Measurements from ENCODE around the gene ZNF17.

Gene ZNF17

DNA sequence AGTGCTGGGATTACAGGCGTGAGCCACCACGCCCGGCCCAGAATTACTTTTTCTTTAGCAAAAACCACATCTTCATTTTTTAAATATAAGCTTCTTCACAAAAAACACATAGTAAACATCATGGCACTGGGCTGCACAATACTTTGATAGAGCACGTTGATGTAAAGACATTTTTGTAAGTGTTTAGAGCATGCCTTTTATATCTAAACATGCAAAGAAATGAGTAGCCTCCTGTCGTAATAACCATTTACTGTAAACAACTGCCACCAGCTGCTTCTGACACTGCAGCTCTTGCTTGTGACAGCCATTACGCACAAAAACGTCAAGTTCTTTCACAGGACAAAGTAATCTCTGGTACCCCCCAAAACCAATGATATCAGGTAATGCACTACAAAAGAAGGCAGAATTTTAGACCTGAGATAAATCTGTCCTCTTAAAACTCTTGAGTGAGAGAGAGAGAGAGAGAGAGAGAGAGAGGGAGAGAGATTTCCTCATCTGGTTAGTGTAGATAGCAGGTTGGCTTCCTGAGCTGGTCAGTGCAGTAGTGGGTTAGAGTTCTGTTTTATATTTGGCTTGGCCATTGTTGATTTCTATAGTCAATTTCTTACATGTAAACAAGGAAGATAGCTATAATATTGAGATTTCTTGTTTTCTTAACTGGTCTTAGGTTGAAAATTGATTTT, 28.0 kb upstream of the ZNF17 start:
- TF ChIP-seq TOX (CRISPR knock-in tag; IDR thresholded peaks at IDR 0.05; ENCODE audit: borderline replicate concordance) (no peak), OSR1 (CRISPR knock-in tag; IDR thresholded peaks at IDR 0.05) (no peak), ZFP3 (CRISPR knock-in tag; IDR thresholded peaks at IDR 0.05) (no peak), ZNF70 (CRISPR knock-in tag; IDR thresholded peaks at IDR 0.05) (no peak), RARB (CRISPR knock-in tag; IDR thresholded peaks at IDR 0.05) (no peak), ZC3H10 (CRISPR knock-in tag; IDR thresholded peaks at IDR 0.05) (no peak), ARNTL (CRISPR knock-in tag; IDR thresholded peaks at IDR 0.05; ENCODE audit: borderline replicate concordance, low read depth) (no peak), PPARA (CRISPR knock-in tag; IDR thresholded peaks at IDR 0.05; ENCODE audit: borderline replicate concordance) (no peak), BACH2 (CRISPR knock-in tag; IDR thresholded peaks at IDR 0.05; ENCODE audit: borderline replicate concordance) (no peak)
- TF ChIP-seq, protein P1, sequence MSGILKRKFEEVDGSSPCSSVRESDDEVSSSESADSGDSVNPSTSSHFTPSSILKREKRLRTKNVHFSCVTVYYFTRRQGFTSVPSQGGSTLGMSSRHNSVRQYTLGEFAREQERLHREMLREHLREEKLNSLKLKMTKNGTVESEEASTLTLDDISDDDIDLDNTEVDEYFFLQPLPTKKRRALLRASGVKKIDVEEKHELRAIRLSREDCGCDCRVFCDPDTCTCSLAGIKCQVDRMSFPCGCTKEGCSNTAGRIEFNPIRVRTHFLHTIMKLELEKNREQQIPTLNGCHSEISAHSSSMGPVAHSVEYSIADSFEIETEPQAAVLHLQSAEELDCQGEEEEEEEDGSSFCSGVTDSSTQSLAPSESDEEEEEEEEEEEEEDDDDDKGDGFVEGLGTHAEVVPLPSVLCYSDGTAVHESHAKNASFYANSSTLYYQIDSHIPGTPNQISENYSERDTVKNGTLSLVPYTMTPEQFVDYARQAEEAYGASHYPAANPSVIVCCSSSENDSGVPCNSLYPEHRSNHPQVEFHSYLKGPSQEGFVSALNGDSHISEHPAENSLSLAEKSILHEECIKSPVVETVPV (CRISPR knock-in tag; IDR thresholded peaks at IDR 0.05): no peak
- TF ChIP-seq, protein P2, sequence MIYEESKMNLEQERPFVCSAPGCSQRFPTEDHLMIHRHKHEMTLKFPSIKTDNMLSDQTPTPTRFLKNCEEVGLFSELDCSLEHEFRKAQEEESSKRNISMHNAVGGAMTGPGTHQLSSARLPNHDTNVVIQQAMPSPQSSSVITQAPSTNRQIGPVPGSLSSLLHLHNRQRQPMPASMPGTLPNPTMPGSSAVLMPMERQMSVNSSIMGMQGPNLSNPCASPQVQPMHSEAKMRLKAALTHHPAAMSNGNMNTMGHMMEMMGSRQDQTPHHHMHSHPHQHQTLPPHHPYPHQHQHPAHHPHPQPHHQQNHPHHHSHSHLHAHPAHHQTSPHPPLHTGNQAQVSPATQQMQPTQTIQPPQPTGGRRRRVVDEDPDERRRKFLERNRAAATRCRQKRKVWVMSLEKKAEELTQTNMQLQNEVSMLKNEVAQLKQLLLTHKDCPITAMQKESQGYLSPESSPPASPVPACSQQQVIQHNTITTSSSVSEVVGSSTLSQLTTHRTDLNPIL (CRISPR knock-in tag; IDR thresholded peaks at IDR 0.05; ENCODE audit: low read depth): no peak
- no peak for ATAC-seq

DNA sequence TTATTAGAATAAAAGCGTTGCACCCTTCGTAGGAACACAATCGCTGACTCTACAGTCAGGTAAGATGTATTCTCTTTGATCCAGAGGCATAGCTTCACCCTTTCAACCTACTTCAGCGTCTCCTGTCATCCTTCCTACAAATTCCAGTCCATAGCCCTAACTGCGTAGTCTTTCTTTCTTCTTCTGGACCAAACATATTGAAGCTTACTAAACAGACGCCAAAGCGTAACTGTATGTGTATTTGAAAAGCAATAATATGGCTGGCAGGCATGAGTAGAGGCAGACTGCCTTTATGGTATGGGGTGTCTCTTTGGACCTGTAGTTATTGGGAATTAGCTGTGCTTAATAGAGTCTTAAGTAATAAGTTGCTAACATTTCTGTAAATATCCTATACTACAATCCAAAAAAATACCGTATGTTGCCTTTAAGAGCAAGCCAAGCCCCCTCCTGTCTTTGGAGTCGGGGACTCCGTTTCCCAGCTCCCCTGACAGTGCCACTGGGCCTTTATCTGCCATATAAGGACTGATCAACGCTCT, 21.7 kb upstream of the ZNF17 start:
- no peak for ATAC-seq
- TF ChIP-seq TOX (CRISPR knock-in tag; IDR thresholded peaks at IDR 0.05; ENCODE audit: borderline replicate concordance) (no peak), CSDC2 (CRISPR knock-in tag; IDR thresholded peaks at IDR 0.05) (no peak), GLIS3 (CRISPR knock-in tag; IDR thresholded peaks at IDR 0.05) (no peak), ISL1 (CRISPR knock-in tag; IDR thresholded peaks at IDR 0.05) (no peak), ZC3H10 (CRISPR knock-in tag; IDR thresholded peaks at IDR 0.05) (no peak), ZFP30 (CRISPR knock-in tag; IDR thresholded peaks at IDR 0.05) (no peak), BACH2 (CRISPR knock-in tag; IDR thresholded peaks at IDR 0.05; ENCODE audit: borderline replicate concordance) (no peak), RARB (CRISPR knock-in tag; IDR thresholded peaks at IDR 0.05) (no peak), ZNF565 (CRISPR knock-in tag; conservative IDR thresholded peaks at IDR 0.05; ENCODE audit: low read depth) (no peak), ESRRG (CRISPR knock-in tag; IDR thresholded peaks at IDR 0.05) (no peak), ZNF8 (CRISPR knock-in tag; IDR thresholded peaks at IDR 0.05) (no peak), PPARA (CRISPR knock-in tag; IDR thresholded peaks at IDR 0.05; ENCODE audit: borderline replicate concordance) (no peak)
- TF ChIP-seq, protein P2 (CRISPR knock-in tag; IDR thresholded peaks at IDR 0.05; ENCODE audit: low read depth): no peak
- TF ChIP-seq, protein P1 (CRISPR knock-in tag; IDR thresholded peaks at IDR 0.05): no peak
- TF ChIP-seq, protein P3, sequence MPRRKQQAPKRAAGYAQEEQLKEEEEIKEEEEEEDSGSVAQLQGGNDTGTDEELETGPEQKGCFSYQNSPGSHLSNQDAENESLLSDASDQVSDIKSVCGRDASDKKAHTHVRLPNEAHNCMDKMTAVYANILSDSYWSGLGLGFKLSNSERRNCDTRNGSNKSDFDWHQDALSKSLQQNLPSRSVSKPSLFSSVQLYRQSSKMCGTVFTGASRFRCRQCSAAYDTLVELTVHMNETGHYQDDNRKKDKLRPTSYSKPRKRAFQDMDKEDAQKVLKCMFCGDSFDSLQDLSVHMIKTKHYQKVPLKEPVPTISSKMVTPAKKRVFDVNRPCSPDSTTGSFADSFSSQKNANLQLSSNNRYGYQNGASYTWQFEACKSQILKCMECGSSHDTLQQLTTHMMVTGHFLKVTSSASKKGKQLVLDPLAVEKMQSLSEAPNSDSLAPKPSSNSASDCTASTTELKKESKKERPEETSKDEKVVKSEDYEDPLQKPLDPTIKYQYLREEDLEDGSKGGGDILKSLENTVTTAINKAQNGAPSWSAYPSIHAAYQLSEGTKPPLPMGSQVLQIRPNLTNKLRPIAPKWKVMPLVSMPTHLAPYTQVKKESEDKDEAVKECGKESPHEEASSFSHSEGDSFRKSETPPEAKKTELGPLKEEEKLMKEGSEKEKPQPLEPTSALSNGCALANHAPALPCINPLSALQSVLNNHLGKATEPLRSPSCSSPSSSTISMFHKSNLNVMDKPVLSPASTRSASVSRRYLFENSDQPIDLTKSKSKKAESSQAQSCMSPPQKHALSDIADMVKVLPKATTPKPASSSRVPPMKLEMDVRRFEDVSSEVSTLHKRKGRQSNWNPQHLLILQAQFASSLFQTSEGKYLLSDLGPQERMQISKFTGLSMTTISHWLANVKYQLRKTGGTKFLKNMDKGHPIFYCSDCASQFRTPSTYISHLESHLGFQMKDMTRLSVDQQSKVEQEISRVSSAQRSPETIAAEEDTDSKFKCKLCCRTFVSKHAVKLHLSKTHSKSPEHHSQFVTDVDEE (CRISPR knock-in tag; IDR thresholded peaks at IDR 0.05): no peak
- TF ChIP-seq, protein P4, sequence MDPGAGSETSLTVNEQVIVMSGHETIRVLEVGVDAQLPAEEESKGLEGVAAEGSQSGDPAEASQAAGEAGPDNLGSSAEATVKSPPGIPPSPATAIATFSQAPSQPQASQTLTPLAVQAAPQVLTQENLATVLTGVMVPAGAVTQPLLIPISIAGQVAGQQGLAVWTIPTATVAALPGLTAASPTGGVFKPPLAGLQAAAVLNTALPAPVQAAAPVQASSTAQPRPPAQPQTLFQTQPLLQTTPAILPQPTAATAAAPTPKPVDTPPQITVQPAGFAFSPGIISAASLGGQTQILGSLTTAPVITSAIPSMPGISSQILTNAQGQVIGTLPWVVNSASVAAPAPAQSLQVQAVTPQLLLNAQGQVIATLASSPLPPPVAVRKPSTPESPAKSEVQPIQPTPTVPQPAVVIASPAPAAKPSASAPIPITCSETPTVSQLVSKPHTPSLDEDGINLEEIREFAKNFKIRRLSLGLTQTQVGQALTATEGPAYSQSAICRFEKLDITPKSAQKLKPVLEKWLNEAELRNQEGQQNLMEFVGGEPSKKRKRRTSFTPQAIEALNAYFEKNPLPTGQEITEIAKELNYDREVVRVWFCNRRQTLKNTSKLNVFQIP (CRISPR knock-in tag; IDR thresholded peaks at IDR 0.05; ENCODE audit: borderline replicate concordance, low read depth): no peak
- TF ChIP-seq, protein P5, sequence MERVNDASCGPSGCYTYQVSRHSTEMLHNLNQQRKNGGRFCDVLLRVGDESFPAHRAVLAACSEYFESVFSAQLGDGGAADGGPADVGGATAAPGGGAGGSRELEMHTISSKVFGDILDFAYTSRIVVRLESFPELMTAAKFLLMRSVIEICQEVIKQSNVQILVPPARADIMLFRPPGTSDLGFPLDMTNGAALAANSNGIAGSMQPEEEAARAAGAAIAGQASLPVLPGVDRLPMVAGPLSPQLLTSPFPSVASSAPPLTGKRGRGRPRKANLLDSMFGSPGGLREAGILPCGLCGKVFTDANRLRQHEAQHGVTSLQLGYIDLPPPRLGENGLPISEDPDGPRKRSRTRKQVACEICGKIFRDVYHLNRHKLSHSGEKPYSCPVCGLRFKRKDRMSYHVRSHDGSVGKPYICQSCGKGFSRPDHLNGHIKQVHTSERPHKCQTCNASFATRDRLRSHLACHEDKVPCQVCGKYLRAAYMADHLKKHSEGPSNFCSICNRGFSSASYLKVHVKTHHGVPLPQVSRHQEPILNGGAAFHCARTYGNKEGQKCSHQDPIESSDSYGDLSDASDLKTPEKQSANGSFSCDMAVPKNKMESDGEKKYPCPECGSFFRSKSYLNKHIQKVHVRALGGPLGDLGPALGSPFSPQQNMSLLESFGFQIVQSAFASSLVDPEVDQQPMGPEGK (CRISPR knock-in tag; IDR thresholded peaks at IDR 0.05; ENCODE audit: borderline replicate concordance): no peak
